Activated CD4-positive, alpha-beta memory T cell treated with anti-CD3 and anti-CD28 coated beads for 36 hours (primary cell): ENCODE results near the gene ALPG. TPM values are rescaled to one million over a fixed set of nuclear protein-coding genes. Genes with fewer than 3 reads are reported as not detected.
"Not testable (repeated sequence)": the region's sequence is repeated elsewhere in the genome, so short reads cannot be mapped to it uniquely, and the experiment has no call there.

Experiments used
- CTCF ChIA-PET: fragments of 350-600 bp; sonication (Branson Sonifier 250); formaldehyde crosslinking; loops from one replicate; lab custom pipeline; 2021; ENCODE audit warnings: antibody characterized with exemption, inconsistent platforms; lab: Charles Lee
- POLR2A ChIA-PET: fragments of 350-600 bp; sonication (Branson Sonifier 250); formaldehyde crosslinking; loops from one replicate; lab custom pipeline; 2021; ENCODE audit warnings: antibody characterized with exemption; lab: Charles Lee
- DNase-seq: peaks from one replicate; pipeline ENCODE4 v3.0.0-alpha.2; 2020
- H3K27ac Mint-ChIP-seq: one replicate; pipeline ENCODE4 v1.8.0; 2021; ENCODE audit warnings: mixed read lengths
- H3K27me3 Mint-ChIP-seq: one replicate; pipeline ENCODE4 v1.8.0; 2021; ENCODE audit warnings: mixed read lengths
- H3K36me3 Mint-ChIP-seq: one replicate; pipeline ENCODE4 v1.8.0; 2021; ENCODE audit warnings: mixed read lengths
- H3K4me1 Mint-ChIP-seq: one replicate; pipeline ENCODE4 v1.8.0; 2021; ENCODE audit warnings: low read depth, mixed read lengths
- H3K4me3 Mint-ChIP-seq: one replicate; pipeline ENCODE4 v1.8.0; 2021; ENCODE audit warnings: mild to moderate bottlenecking, mixed read lengths
- H3K9me3 Mint-ChIP-seq: one replicate; pipeline ENCODE4 v1.8.0; 2021; ENCODE audit warnings: mixed read lengths
- intact Hi-C: fragments of 100-400 bp; cut with micrococcal nuclease; formaldehyde crosslinking; loops from one replicate; pipeline ENCODE4 v1.15.1; 2023
- total RNA-seq, 2 experiments: library from RNA; stranded (reverse); gene quantifications; one replicate each; pipeline ENCODE4 v1.2.3, GENCODE V29; 2021

Gene ALPG
- total RNA-seq, 2 experiments from 2014 or later: not detected

GRCh38 chr2:232434563-232435374 is 28.1 kb downstream of the ALPG start:
- H3K27me3 Mint-ChIP-seq: no peaks in the 10 kb centered on the region
- ChIA-PET POLR2A (no interaction called here), CTCF (interaction anchor here (0.7 to 1.3 kb wide), 4 partner anchors 8 to 550 kb away, joined by 3 to 4 read pairs (median 3); no protein-coding TSS in a partner anchor)
- H3K27ac Mint-ChIP-seq: no peak overlapping the region
- H3K4me3 Mint-ChIP-seq: no peak overlapping the region
- H3K9me3 Mint-ChIP-seq: no peaks in the 10 kb centered on the region
- intact Hi-C loops: no loop called here
- no peaks in the 10 kb centered on the region for H3K36me3 Mint-ChIP-seq
- no peaks in the 10 kb centered on the region for H3K4me1 Mint-ChIP-seq
- DNase-seq: no peak

- CTCF ChIA-PET: interaction anchor here (0.7 to 1.3 kb wide), 5 partner anchors 9 to 550 kb away, joined by 3 to 4 read pairs (median 3); no protein-coding TSS in a partner anchor
- Mint-ChIP-seq H3K4me1 (no peaks in the 10 kb centered on the region), H3K4me3 (no peak overlapping the region), H3K36me3 (no peaks in the 10 kb centered on the region), H3K9me3 (no peaks in the 10 kb centered on the region), H3K27ac (no peak overlapping the region), H3K27me3 (no peaks in the 10 kb centered on the region)
- DNase-seq: no peak
- intact Hi-C loops: no loop called here
- POLR2A ChIA-PET: no interaction called here
Measured at GRCh38 chr2:232435375-232435648, 28.7 kb downstream of the ALPG start.

- ChIA-PET POLR2A (no interaction called here), CTCF (interaction anchor here (0.9 to 1.3 kb wide), 3 partner anchors 10 to 551 kb away, joined by 3 to 4 read pairs (median 3); no protein-coding TSS in a partner anchor)
- Mint-ChIP-seq H3K36me3 (no peaks in the 10 kb centered on the region), H3K27me3 (no peaks in the 10 kb centered on the region), H3K4me1 (no peaks in the 10 kb centered on the region), H3K9me3 (no peaks in the 10 kb centered on the region), H3K4me3 (no peak overlapping the region), H3K27ac (no peak overlapping the region)
- no peak for DNase-seq
- intact Hi-C loops: no loop called here
Measured at GRCh38 chr2:232435805-232436204, 29.2 kb downstream of the ALPG start.

GRCh38 chr2:232436381-232437194 is 29.9 kb downstream of the ALPG start:
- ChIA-PET POLR2A (no interaction called here), CTCF (interaction anchor here (0.8 to 1.5 kb wide), 6 partner anchors 11 to 129 kb away, joined by 3 to 4 read pairs (median 3); no protein-coding TSS in a partner anchor)
- Mint-ChIP-seq H3K36me3 (no peaks in the 10 kb centered on the region), H3K27me3 (no peaks in the 10 kb centered on the region), H3K4me1 (no peaks in the 10 kb centered on the region), H3K27ac (no peak overlapping the region), H3K9me3 (no peaks in the 10 kb centered on the region), H3K4me3 (no peak overlapping the region)
- intact Hi-C loops: no loop called here
- no peak for DNase-seq

GRCh38 chr2:232437195-232437571 is 30.5 kb downstream of the ALPG start:
- CTCF ChIA-PET: interaction anchor here (0.8 to 1.5 kb wide), 5 partner anchors 10 to 129 kb away, joined by 3 to 6 read pairs (median 3); no protein-coding TSS in a partner anchor
- H3K9me3 Mint-ChIP-seq: no peaks in the 10 kb centered on the region
- no peaks in the 10 kb centered on the region for H3K36me3 Mint-ChIP-seq
- H3K27ac Mint-ChIP-seq: no peak overlapping the region
- H3K4me3 Mint-ChIP-seq: no peak overlapping the region
- H3K27me3 Mint-ChIP-seq: no peaks in the 10 kb centered on the region
- H3K4me1 Mint-ChIP-seq: no peaks in the 10 kb centered on the region
- intact Hi-C loops: no loop called here
- no peak for DNase-seq
- POLR2A ChIA-PET: no interaction called here

- POLR2A ChIA-PET: no interaction called here
Measured at GRCh38 chr2:232438091-232438490, 31.4 kb downstream of the ALPG start.

GRCh38 chr2:232438951-232439757 is 32.5 kb downstream of the ALPG start:
- intact Hi-C loops: no loop called here
- Mint-ChIP-seq H3K4me1 (no peaks in the 10 kb centered on the region), H3K4me3 (no peak overlapping the region), H3K36me3 (no peaks in the 10 kb centered on the region), H3K27ac (no peak overlapping the region), H3K9me3 (no peaks in the 10 kb centered on the region), H3K27me3 (no peaks in the 10 kb centered on the region)
- DNase-seq: peak; percentile 55
- ChIA-PET POLR2A (no interaction called here), CTCF (interaction anchor here (0.6 to 2.0 kb wide), 28 partner anchors 8 to 639 kb away, joined by 3 to 12 read pairs (median 4); no protein-coding TSS in a partner anchor)

More at GRCh38 chr2:232438091-232438490, 31.4 kb downstream of the ALPG start:
- no peak for DNase-seq
- no peaks in the 10 kb centered on the region for H3K4me1 Mint-ChIP-seq
- no peaks in the 10 kb centered on the region for H3K36me3 Mint-ChIP-seq
- H3K4me3 Mint-ChIP-seq: no peak overlapping the region
- no peaks in the 10 kb centered on the region for H3K27me3 Mint-ChIP-seq
- intact Hi-C loops: no loop called here
- CTCF ChIA-PET: no interaction called here
- H3K27ac Mint-ChIP-seq: no peak overlapping the region
- H3K9me3 Mint-ChIP-seq: no peaks in the 10 kb centered on the region

- Mint-ChIP-seq H3K9me3 (no peaks in the 10 kb centered on the region), H3K4me3 (no peak overlapping the region), H3K27me3 (no peaks in the 10 kb centered on the region), H3K36me3 (no peaks in the 10 kb centered on the region), H3K4me1 (no peaks in the 10 kb centered on the region), H3K27ac (no peak overlapping the region)
- ChIA-PET POLR2A (no interaction called here), CTCF (interaction anchor here (0.6 to 2.0 kb wide), 23 partner anchors 8 to 639 kb away, joined by 3 to 10 read pairs (median 4); no protein-coding TSS in a partner anchor)
- DNase-seq: no peak
- intact Hi-C loops: loop anchor here (2.0 kb wide), 2 partner anchors 105 to 533 kb away; no protein-coding TSS in a partner anchor
Measured at GRCh38 chr2:232439758-232440135, 33.1 kb downstream of the ALPG start.

GRCh38 chr2:232440220-232441018 is 33.8 kb downstream of the ALPG start:
- peak; percentile 90 for DNase-seq
- H3K4me1 Mint-ChIP-seq, H3K4me3 Mint-ChIP-seq, H3K9me3 Mint-ChIP-seq, H3K27me3 Mint-ChIP-seq, POLR2A ChIA-PET, H3K27ac Mint-ChIP-seq, H3K36me3 Mint-ChIP-seq: not testable (repeated sequence)
- intact Hi-C loops: loop anchor here (2.0 kb wide), 2 partner anchors 106 to 534 kb away; no protein-coding TSS in a partner anchor
- CTCF ChIA-PET: interaction anchor here (0.9 to 2.0 kb wide), 13 partner anchors 10 to 640 kb away, joined by 3 to 10 read pairs (median 4); no protein-coding TSS in a partner anchor

- Mint-ChIP-seq H3K4me1 (no peaks in the 10 kb centered on the region), H3K9me3 (no peaks in the 10 kb centered on the region), H3K4me3 (no peak overlapping the region), H3K27ac (no peak overlapping the region), H3K27me3 (no peaks in the 10 kb centered on the region), H3K36me3 (no peaks in the 10 kb centered on the region)
- intact Hi-C loops: loop anchor here (2.0 kb wide), 2 partner anchors 106 to 534 kb away; no protein-coding TSS in a partner anchor
- ChIA-PET POLR2A (no interaction called here), CTCF (interaction anchor here (1.0 to 1.3 kb wide), 3 partner anchors 172 to 540 kb away, joined by 3 to 5 read pairs (median 4); no protein-coding TSS in a partner anchor)
- no peak for DNase-seq
Measured at GRCh38 chr2:232441147-232441651, 34.6 kb downstream of the ALPG start.
